ENCODE results near the gene LIN7B. TPM values are rescaled to one million over a fixed set of nuclear protein-coding genes. Genes with fewer than 3 reads are reported as not detected.

LIN7B gene
- total and polyA plus RNA-seq, 2 donors (not counting 1 experiment from before 2014, with no cell fraction given) = 2.6 to 10.9 TPM

DNA sequence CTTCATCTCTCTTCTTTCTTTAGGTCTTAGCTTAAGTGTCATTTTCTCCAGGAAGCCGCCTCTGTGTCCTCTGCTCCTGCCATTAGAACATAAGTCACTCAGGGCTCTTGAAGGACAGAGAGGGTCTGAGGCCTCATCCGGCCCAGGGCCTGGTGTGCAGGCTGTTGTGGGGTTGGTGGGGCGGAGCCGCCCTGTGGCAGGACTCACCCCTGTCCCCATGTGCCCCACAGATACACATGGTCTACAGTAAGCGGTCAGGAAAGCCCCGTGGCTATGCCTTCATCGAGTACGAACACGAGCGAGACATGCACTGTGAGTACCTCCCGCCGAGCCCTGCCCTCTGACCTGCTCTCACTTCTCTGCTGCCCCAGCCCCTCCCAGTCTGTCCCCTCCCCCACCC is 13.0 kb upstream of the LIN7B start:
- Histone ChIP-seq H4K20me1 (ENCODE audit: control insufficient read depth, extremely low read depth, insufficient read depth, low read length) (no peaks in the 10 kb centered on the region), H3K27ac (ENCODE audit: insufficient read depth, low read length) (no peak overlapping the region), H3K36me3 (ENCODE audit: control insufficient read depth, insufficient read depth, low read length) (peaks cover 45% of the 10 kb centered on the region), H3K79me2 (ENCODE audit: control insufficient read depth, insufficient read depth, low read length) (peaks cover 17% of the 10 kb centered on the region), H3K4me1 (ENCODE audit: control insufficient read depth, extremely low read depth, insufficient read depth, low read length) (no peaks in the 10 kb centered on the region), H3K27me3 (ENCODE audit: control insufficient read depth, insufficient read depth, low read length) (no peaks in the 10 kb centered on the region), H3K9me3 (ENCODE audit: control insufficient read depth, insufficient read depth, low read depth, low read length) (no peaks in the 10 kb centered on the region), H3K9ac (ENCODE audit: insufficient read depth, low read length) (no peak overlapping the region), H3K4me2 (ENCODE audit: extremely low read depth, insufficient read depth, low read length) (no peak overlapping the region), H2AFZ (ENCODE audit: low read length) (no peak overlapping the region), H3K4me3 (replicated peaks in 1 of 4; ENCODE audit: control extremely low read depth in 1 of 4, insufficient read depth in 1 of 4, low read depth in 3 of 4, low read length in 4 of 4) (no peak overlapping the region)
- DNase-seq (ENCODE audit: low read depth in 2 of 2) = no peak
- TF ChIP-seq EZH2 (IDR thresholded peaks at IDR 0.05; ENCODE audit: low read length, missing control alignments) = no peak
- no peak for TF ChIP-seq CTCF (conservative IDR thresholded peaks at IDR 0.05 in 1 of 2, IDR thresholded peaks at IDR 0.05 in 1 of 2; ENCODE audit: low read depth in 1 of 2, low read length in 2 of 2)

DNA sequence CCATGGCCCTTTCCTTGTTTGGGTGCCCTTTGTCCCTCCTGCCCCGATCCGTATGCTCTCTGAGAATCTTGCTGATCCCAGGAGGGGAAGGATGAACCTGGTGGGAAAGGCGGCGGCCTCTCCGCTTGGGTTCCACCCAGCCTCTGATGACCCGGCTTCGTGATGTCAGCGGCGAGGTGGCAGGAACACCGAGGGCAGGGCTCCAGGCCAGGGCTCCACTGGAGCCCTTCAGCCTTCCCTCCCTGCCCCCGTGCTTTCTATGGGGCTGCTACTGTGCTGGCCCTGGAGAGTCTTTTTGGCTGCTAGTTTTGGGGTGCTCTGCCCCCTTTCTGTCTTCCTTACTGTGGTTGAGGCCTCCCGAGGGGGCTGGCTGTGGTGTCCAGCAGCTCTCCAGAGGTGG is 11.9 kb upstream of the LIN7B start:
- DNase-seq (ENCODE audit: low read depth in 2 of 2) = no peak
- no peaks in the 10 kb centered on the region for H3K4me1 ChIP-seq (ENCODE audit: control insufficient read depth, extremely low read depth, insufficient read depth, low read length)
- H3K9ac ChIP-seq (ENCODE audit: insufficient read depth, low read length) = no peak overlapping the region
- H3K79me2 ChIP-seq (ENCODE audit: control insufficient read depth, insufficient read depth, low read length) = peaks cover 16% of the 10 kb centered on the region
- H4K20me1 ChIP-seq (ENCODE audit: control insufficient read depth, extremely low read depth, insufficient read depth, low read length) = no peaks in the 10 kb centered on the region
- no peak overlapping the region for H3K27ac ChIP-seq (ENCODE audit: insufficient read depth, low read length)
- H3K4me3 ChIP-seq (replicated peaks in 1 of 4; ENCODE audit: control extremely low read depth in 1 of 4, insufficient read depth in 1 of 4, low read depth in 3 of 4, low read length in 4 of 4) = no peak overlapping the region
- peaks cover 51% of the 10 kb centered on the region for H3K36me3 ChIP-seq (ENCODE audit: control insufficient read depth, insufficient read depth, low read length)
- no peak overlapping the region for H3K4me2 ChIP-seq (ENCODE audit: extremely low read depth, insufficient read depth, low read length)
- no peaks in the 10 kb centered on the region for H3K9me3 ChIP-seq (ENCODE audit: control insufficient read depth, insufficient read depth, low read depth, low read length)
- no peaks in the 10 kb centered on the region for H3K27me3 ChIP-seq (ENCODE audit: control insufficient read depth, insufficient read depth, low read length)
- TF ChIP-seq EZH2 (IDR thresholded peaks at IDR 0.05; ENCODE audit: low read length, missing control alignments) = no peak
- TF ChIP-seq CTCF (conservative IDR thresholded peaks at IDR 0.05 in 1 of 2, IDR thresholded peaks at IDR 0.05 in 1 of 2; ENCODE audit: low read depth in 1 of 2, low read length in 2 of 2) = no peak
- H2AFZ ChIP-seq (ENCODE audit: low read length) = no peak overlapping the region

DNA sequence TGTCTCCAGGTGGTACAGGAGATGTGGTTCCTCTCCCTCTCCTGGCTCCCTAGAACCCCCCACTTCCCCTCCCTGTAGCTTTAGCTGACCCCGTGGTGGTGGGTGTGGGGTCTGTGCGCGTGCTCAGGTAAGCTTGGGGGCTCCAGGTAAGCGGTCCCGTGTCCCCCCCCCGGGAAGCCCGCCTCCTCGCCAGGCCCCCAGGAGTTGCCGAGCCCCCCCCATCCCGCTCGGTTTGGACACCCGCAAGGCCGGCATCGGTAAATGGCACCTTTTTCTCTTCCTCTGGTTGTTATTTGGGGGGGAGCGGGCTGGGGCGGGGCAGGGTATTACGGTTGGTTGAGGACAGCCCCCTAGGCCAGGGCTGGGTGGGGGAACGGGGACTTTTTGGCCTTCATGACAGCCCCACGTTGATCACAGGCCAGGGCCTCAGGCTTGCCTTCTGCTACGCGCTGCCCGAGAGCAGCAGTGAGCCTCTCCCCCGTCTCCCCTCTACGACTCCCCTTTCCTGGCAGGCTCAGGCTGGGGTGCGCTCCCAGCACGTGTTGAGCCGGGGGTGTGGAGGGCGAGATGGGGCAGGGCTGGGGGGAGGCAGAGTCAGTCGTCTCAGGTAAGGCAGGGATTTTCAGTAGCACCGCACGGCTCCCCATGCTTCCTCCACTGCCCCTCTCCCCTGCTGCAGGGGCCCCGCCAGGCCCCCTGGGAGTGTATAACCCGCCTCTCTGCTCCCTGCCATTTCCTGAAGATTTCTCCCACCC is 10.7 kb upstream of the LIN7B start:
- Histone ChIP-seq H2AFZ (ENCODE audit: low read length) (no peak overlapping the region), H3K9me3 (ENCODE audit: control insufficient read depth, insufficient read depth, low read depth, low read length) (no peaks in the 10 kb centered on the region), H3K27me3 (ENCODE audit: control insufficient read depth, insufficient read depth, low read length) (no peaks in the 10 kb centered on the region), H3K9ac (ENCODE audit: insufficient read depth, low read length) (no peak overlapping the region), H3K79me2 (ENCODE audit: control insufficient read depth, insufficient read depth, low read length) (peaks cover 11% of the 10 kb centered on the region), H4K20me1 (ENCODE audit: control insufficient read depth, extremely low read depth, insufficient read depth, low read length) (no peaks in the 10 kb centered on the region), H3K4me2 (ENCODE audit: extremely low read depth, insufficient read depth, low read length) (no peak overlapping the region), H3K27ac (ENCODE audit: insufficient read depth, low read length) (no peak overlapping the region), H3K36me3 (ENCODE audit: control insufficient read depth, insufficient read depth, low read length) (peaks cover 56% of the 10 kb centered on the region), H3K4me3 (replicated peaks in 1 of 4; ENCODE audit: control extremely low read depth in 1 of 4, insufficient read depth in 1 of 4, low read depth in 3 of 4, low read length in 4 of 4) (no peak overlapping the region), H3K4me1 (ENCODE audit: control insufficient read depth, extremely low read depth, insufficient read depth, low read length) (no peaks in the 10 kb centered on the region)
- DNase-seq (ENCODE audit: low read depth in 2 of 2) = no peak
- no peak for TF ChIP-seq CTCF (conservative IDR thresholded peaks at IDR 0.05 in 1 of 2, IDR thresholded peaks at IDR 0.05 in 1 of 2; ENCODE audit: low read depth in 1 of 2, low read length in 2 of 2)
- no peak for TF ChIP-seq EZH2 (IDR thresholded peaks at IDR 0.05; ENCODE audit: low read length, missing control alignments)
